ENCODE data around the gene DBI. TPM values are rescaled to one million over a fixed set of nuclear protein-coding genes. Genes with fewer than 3 reads are reported as not detected.

DBI gene
- total RNA-seq, 4 donors from 2014 or later = 17.3 to 102 (median 55.2) TPM

DNA sequence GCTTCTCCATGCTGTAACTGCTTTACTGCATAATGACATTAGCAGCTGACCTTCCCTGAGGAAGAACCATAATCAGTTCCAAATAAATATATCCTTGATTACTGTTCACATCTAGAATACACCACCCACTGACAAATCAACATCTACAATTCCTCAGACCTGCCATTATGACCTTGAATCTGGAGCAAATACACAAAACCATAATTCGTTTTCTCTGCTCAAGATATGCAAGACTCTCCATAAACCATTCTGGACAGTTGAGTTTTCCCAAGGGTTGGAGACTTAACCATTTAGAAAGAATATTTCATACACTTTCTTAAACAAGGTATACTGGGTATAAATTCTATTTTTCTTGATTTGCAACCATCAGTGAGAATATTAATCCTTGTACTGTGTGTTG is 11.9 kb upstream of the DBI start:
- Histone ChIP-seq H3K27ac (no peak overlapping the region), H3K9me3 (no peaks in the 10 kb centered on the region), H3K27me3 (no peaks in the 10 kb centered on the region), H3K4me3 (no peak overlapping the region), H3K36me3 (no peaks in the 10 kb centered on the region), H3K4me1 (peaks cover 32 to 44% of the 10 kb centered on the region in 2 donors)
- no peak for ATAC-seq
- in situ Hi-C loops (cut with MboI; ENCODE audit: low sequenced_read_pairs in 4 of 4) (no loop called here), intact Hi-C loops (cut with DNase I; ENCODE audit: low total_unique reads) (no loop called here)
- TF ChIP-seq POLR2A (IDR thresholded peaks at IDR 0.05) (no peak), CTCF (IDR thresholded peaks at IDR 0.05 in 4 of 5, conservative IDR thresholded peaks at IDR 0.05 in 1 of 5) (no peak)
- DNase-seq = no peak

DNA sequence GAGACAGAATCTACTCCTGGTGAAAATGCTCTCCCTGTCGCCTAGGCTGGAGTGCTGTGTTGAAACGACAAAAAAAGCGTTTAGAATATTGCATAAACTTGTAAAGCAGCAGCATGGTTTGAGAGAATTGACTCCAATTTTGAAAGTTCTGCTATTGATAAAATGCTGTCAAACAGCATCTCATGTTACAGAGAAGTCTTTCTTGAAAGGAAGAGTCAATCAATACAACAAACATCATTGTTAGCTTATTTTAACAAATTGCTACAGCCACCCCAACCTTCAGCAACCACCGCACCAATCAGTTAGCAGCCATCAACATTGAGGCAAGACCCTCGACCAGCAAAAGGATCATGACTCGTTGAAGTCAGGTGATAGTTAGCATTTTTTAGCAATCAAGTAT is 7.0 kb upstream of the DBI start:
- H3K4me1 ChIP-seq = peaks cover 22 to 27% of the 10 kb centered on the region in 2 donors
- in situ Hi-C loops (cut with MboI; ENCODE audit: low sequenced_read_pairs in 4 of 4) (no loop called here), intact Hi-C loops (cut with DNase I; ENCODE audit: low total_unique reads) (loop anchor here (10.0 kb wide), 2 partner anchors 405 to 1545 kb away; partner anchors contain the start of gene DDX18)
- no peaks in the 10 kb centered on the region for H3K9me3 ChIP-seq
- H3K27me3 ChIP-seq = no peaks in the 10 kb centered on the region
- no peak overlapping the region for H3K27ac ChIP-seq
- DNase-seq (no peak), ATAC-seq (no peak)
- H3K4me3 ChIP-seq = no peak overlapping the region
- H3K36me3 ChIP-seq = no peaks in the 10 kb centered on the region
- no peak for TF ChIP-seq POLR2A (IDR thresholded peaks at IDR 0.05)

DNA sequence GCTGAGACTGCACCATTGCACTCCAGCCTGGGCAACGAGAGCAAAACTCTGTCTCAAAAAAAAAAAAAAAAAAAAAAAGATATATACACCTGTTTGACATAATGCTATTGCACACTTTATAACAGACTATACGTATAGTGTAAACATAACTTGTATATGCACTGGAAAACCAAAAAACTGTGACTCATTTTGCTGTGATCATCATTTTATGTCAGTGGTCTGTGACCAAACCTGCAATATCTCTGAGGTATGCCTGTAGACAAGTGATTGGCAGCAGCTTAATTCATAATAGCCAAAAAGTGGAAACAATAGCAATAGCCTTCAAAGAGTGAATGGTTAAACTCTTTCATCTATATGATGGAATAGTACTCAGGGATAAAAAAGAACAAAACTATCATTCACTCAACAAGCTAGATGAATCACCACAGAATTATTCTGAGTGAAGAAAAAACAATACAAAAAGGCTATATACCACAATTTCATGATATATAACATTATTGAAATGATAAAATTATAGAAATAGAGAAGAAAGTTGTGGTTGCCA is 6.3 kb upstream of the DBI start:
- Histone ChIP-seq H3K9me3 (no peaks in the 10 kb centered on the region), H3K27ac (no peak overlapping the region), H3K4me3 (no peak overlapping the region), H3K27me3 (no peaks in the 10 kb centered on the region), H3K4me1 (peaks cover 27 to 28% of the 10 kb centered on the region in 2 donors), H3K36me3 (no peaks in the 10 kb centered on the region)
- in situ Hi-C loops (cut with MboI; ENCODE audit: low sequenced_read_pairs in 4 of 4) (no loop called here), intact Hi-C loops (cut with DNase I; ENCODE audit: low total_unique reads) (loop anchor here (10.0 kb wide), 2 partner anchors 404 to 1546 kb away; partner anchors contain the start of gene DDX18)
- DNase-seq (no peak), ATAC-seq (no peak)
- no peak for TF ChIP-seq CTCF (IDR thresholded peaks at IDR 0.05 in 4 of 5, conservative IDR thresholded peaks at IDR 0.05 in 1 of 5)
- TF ChIP-seq POLR2A (IDR thresholded peaks at IDR 0.05) = no peak

GRCh38 chr2:119364798-119365197 is 2.0 kb upstream of the DBI start:
- Histone ChIP-seq H3K27me3 (no peaks in the 10 kb centered on the region), H3K9me3 (no peaks in the 10 kb centered on the region), H3K4me1 (peaks cover 31 to 42% of the 10 kb centered on the region in 2 donors), H3K36me3 (peaks cover 0 to 4% of the 10 kb centered on the region in 2 donors), H3K4me3 (no peak overlapping the region), H3K27ac (peak overlapping the region; percentile 87 to 95 (median 95))
- no peak for ATAC-seq
- DNase-seq = no peak
- in situ Hi-C loops (cut with MboI; ENCODE audit: low sequenced_read_pairs in 4 of 4) (no loop called here), intact Hi-C loops (cut with DNase I; ENCODE audit: low total_unique reads) (loop anchor here (5.0 to 10.0 kb wide), 6 partner anchors 57 to 1550 kb away; partner anchors contain the start of gene DDX18)
- TF ChIP-seq CTCF (IDR thresholded peaks at IDR 0.05 in 4 of 5, conservative IDR thresholded peaks at IDR 0.05 in 1 of 5) = no peak
- TF ChIP-seq POLR2A (IDR thresholded peaks at IDR 0.05) = no peak

- in situ Hi-C loops (cut with MboI; ENCODE audit: low sequenced_read_pairs in 4 of 4) (no loop called here), intact Hi-C loops (cut with DNase I; ENCODE audit: low total_unique reads) (loop anchor here (5.0 to 10.0 kb wide), 6 partner anchors 58 to 1551 kb away; partner anchors contain the start of gene DDX18)
- Histone ChIP-seq H3K9me3 (no peaks in the 10 kb centered on the region), H3K4me1 (peaks cover 35 to 47% of the 10 kb centered on the region in 2 donors), H3K4me3 (peak overlapping the region; percentile 67 to 81 (median 78)), H3K36me3 (peaks cover 0 to 4% of the 10 kb centered on the region in 2 donors), H3K27me3 (no peaks in the 10 kb centered on the region), H3K27ac (peak overlapping the region; percentile 87 to 95 (median 95))
- ATAC-seq (no peak), DNase-seq (no peak)
- TF ChIP-seq POLR2A (IDR thresholded peaks at IDR 0.05) = no peak
- no peak for TF ChIP-seq CTCF (IDR thresholded peaks at IDR 0.05 in 4 of 5, conservative IDR thresholded peaks at IDR 0.05 in 1 of 5)
These were observed 1.3 kb upstream of the DBI start for GRCh38 chr2:119365436-119365835.
